ENCODE results near the gene SLC26A9.
"Not testable (repeated sequence)": the region's sequence is repeated elsewhere in the genome, so short reads cannot be mapped to it uniquely, and the experiment has no call there.

SLC26A9 gene

DNA sequence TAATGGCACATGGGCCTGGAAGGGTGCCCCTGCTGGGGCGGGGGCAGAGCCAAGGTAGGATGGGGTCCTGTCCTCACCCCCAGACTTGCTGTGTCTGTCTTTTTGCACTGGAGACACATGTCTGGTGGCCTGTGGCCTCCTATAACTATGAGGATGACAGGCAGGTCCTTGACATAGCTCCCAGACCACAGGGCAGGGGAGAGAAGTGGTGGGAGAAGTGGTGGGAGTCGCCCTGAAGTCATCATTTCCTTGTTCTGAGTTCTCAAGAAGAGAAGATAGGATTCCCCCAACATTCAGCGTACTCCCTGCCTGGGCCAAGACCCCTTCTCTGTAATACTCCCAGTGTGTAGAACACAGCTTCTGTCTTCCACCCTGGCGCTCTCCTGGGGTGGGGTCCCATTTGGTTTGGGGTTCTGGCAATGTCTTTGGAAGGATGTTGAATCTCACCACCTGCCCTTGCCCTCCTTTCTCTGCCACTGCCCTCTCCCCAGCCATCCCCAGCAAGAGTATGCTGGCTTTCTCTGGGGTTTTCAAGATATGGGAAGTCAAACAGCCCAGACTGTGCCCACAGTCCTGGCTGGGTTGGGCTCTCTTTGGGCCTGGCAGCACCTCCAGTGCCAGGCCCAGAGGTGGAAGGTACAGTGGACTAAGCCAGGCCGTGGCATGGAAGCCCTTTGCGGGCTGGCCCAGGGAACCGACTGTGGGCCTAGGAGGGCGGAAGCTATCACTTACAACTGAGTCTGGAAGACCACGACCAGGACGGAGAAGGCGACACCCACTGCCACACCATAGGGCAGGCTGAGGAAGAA is 19.4 kb downstream of the SLC26A9 start:
- no peak for DNase-seq

GRCh38 chr1:205922806-205923205 is 20.4 kb downstream of the SLC26A9 start:
- no peak for DNase-seq

DNA sequence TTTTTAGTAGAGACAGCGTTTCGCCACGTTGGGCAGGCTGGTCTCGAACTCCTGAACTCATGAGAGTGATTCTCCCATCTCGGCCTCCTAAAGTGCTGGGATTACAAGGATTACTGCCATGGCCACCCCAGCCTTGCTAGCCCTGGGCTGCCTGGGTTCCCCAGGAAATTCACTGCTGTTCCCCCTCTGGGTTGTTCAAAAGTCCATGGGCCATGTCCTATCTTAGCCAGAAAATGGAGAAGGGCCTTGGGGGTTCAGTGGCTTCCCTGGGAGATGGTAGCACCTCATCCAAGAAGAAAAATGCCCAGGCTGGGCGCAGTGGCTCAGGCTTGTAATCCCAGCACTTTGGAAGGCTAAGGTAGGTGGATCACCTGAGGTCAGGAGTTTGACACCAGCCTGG is 20.9 kb downstream of the SLC26A9 start:
- DNase-seq, result no peak

DNA sequence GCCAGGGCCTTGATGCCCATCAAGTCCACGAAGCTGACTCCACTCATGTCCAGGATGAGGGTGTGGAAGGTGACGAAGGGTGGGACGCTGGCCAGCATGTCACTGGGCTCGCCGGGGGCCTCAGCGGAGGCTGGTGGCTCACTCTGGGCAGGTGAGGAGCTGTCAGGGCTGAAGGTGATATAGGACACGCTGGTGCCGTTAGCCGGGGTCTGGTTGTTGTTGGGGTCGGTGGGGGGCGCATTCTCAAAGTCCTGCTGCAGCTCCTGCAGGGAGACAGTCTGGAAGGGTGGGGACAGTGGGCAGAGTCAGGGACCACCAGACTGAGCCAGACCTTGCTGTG is 21.7 kb downstream of the SLC26A9 start:
- DNase-seq, result no peak

DNA sequence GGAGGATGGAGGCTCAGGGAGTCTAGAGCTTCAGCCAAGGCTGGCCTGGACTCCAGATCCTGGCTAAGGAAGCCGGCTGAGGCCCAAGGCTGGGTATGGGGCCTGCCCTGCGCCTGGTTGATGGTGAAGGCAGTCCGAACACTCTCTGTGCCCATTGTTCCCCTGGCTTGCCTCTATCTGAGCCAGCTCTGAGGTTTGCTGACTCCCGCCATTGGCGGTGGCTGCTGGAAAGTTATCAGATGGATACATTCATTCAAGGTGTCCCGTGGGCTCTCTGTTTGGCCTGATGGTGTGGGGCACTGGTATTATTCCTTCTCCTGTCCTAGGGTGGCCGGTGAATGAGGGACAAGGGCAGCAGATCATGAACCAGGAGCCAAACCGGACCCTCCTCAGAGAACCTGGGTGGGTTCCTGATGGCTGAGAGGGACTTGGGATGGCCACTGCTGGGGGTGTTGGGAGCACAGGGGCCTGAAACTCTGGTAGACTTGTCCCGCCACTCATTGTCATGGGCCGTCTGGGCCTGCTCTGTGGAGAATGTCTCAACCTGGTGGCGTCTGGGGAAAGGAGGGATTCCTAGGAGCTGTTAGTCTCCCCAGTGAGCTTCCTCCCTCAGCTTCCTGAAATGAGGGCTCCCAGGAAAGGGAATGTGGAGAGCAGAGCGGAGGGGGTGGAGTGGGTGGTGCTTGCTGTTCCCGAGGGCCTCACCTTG is 22.2 kb downstream of the SLC26A9 start:
- no peak for DNase-seq

GRCh38 chr1:205920159-205920558 is 23.1 kb downstream of the SLC26A9 start:
- no peak for DNase-seq

DNA sequence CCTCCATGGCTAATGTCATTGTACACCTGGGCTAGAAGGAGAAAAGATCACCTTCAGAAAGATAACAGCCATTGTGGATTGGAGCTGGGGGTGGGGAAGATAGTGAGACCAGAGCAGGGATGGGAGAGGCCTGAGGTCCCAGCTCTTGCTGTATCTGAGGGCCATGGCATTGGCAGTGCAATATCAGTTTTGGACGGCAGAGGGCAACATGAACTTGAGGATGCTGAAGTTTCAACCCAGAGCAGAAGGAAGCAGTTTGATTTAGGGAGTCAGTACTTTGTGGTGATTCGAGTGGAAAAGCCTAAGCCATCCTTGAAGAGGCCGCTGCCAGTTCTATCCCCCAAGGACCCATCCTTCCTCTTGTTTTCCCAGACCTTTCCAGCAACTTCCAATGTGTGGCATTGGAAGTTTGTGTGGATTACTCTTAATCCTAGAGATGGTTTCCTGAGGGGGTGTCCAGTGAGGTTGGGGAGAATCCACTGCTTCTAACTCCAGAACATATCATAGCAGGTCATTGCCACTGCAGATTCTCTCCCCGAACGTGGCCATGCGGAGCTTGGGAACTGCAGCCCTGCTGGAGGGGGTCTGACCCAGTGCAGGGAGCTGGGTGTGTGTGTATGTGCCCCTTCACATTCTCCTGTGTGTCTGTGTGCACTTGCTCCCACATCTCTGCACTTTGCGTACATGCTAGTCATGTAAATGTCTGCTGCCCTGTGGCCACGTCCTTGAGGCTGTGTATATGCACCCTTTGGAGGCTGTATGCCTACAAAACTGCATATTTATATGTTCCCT is 24.1 kb downstream of the SLC26A9 start:
- peak; percentile 77 to 80 for DNase-seq

DNA sequence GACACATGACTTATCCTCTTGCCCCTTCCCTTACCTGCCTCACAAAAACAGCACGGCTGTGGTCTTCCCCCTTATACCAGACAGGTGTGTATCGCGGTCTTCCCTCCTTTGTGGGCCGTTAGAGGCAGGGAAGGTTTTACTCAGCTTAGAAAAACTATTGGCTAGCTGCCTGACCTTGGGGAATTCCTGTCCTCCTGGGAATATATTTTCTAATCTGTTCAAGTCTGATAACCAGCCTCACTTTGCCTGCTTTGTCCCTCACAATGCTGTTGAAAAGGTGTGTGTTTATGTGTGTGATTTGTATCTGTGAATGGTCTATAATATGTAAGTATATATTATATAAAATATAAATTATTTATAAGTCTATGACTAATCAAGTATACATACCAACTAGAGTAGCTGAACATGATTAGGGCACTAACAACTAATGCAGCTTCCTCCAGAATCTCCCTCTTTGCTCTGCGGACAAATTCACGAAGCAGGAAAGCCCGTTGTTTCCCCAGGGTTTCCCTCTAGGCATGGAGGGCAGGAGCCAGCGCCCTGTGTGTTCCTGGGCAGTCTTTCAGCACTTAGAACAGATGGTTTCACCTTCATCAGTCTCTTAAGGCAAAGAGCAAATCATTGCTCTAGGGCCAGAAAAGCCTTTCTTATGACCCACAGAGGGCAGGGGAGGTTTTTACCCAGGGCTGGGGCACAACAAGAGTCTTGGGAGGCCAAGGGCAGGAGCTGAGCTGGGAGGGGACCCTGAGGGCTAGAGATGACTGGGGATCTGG is 25.6 kb downstream of the SLC26A9 start:
- DNase-seq, result no peak

GRCh38 chr1:205916541-205916940 is 26.7 kb downstream of the SLC26A9 start:
- no peak for DNase-seq

DNA sequence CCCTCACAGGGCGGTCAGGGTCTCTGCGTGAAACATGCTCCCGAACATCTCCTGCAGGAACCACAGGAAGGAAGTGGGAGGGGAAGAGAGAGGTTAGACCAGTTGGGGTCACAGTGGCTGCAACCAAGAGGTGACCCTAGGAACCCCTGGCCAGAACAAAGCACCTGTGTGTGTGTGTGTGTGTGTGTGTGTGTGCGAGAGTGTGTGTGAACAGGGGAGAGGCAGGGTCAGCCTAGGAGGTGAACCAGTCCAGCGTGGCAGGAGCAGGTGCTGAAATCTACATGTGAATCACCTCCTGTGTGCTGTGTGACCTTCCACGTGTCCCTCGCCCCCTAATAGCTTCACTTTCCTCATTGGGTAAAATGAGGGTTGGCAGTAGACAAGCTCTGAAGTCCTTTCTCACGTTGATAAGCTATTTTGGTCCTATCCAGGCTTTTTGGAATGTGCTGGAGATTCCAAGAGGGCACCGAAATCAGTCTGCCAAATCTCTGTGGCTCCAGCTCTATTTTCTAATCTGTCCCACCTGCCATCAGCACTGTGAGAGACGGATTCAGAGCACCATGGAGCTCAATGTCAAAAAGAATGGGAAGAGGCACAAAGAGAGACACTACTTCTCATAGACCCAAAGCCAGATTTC is 27.8 kb downstream of the SLC26A9 start:
- no peak for DNase-seq

DNA sequence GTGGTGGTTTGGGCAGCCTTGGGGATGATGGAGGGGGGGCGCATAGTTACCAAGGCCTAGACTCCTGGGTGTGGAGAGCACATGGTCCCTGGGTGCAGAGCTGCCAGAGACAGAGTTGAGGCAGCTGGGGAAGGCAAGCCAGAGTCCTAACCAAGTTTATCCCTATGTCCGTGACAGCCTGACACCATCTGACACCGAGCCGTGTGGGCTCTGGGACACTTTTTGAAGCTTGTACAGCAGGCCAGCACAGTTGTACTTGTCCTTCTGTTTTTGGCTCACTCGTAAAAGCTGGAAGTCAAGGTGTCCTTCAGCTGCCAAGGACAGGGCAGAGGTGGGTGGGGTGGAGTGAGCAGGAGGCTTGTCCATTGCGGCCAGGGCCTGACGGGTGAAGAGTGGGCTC is 28.5 kb downstream of the SLC26A9 start:
- DNase-seq, result no peak

DNA sequence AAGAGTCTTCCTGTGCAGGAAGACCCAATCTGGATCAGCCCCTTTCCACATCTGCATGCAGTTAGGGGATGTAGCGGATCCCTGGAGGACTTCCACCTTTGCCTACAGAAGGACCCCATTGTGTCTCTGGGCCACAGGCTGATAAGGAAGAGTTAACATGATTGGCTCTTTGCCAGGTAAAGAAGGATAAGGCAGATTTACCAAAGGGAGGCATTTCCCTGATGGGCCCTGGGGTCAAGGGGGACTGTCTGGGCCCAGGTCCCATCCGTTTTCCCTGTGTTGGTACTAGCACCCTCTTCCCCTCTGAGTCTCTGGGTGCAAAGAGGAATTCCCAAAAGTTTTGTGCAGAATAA is 29.1 kb downstream of the SLC26A9 start:
- no peak for DNase-seq

DNA sequence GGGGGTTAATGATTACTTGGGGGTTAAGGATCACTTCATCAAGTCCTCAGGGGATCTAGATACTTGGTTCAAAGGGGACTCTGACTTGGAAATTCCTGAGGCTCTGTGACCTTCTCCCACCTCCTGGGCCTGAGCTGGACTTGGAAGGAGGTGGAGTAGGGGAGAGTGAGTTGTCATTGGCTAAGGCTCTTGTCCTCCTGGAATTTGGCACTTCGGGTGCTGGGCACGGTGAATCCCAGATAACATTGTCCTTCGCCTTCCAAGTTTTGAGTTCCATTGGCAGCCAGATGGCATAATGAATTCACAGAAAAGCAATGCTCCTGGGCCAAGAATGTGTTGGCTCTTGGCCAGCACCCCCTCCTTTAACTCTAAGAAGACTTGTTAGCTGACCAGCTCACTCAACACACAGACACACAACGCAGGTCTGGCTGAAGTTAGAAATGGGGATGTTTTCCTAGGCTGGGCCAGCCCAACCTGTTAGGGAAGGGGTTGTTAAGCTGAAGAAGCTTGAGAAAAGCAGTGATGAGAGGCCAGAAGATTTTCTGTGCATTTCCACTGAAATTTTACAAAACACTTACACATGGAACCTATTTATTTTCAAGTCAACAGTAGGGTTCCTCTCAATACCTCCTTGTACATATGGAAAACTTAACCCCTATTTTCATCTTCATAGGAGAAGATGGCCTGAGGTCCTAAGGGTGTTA is 29.7 kb downstream of the SLC26A9 start:
- no peak for DNase-seq

DNA sequence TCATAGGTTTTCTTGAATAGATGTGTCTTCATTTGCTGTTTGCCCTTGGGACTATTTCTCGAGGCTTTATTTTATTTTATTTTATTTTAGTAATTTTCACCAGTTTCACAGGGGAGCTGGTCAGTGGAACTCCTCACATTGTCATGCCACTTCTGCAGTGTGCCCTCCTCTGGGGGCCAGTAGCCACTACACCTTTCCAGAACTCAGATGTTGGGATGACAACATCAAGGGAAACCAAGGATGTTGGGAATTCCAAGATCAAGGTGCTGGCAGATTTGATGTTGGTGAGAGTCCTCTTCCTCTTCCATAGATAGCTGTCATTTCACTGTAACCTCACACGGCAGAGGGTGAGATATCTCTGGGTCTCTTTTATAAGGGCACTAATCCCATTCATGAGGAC is 35.5 kb downstream of the SLC26A9 start:
- no peak for DNase-seq

DNA sequence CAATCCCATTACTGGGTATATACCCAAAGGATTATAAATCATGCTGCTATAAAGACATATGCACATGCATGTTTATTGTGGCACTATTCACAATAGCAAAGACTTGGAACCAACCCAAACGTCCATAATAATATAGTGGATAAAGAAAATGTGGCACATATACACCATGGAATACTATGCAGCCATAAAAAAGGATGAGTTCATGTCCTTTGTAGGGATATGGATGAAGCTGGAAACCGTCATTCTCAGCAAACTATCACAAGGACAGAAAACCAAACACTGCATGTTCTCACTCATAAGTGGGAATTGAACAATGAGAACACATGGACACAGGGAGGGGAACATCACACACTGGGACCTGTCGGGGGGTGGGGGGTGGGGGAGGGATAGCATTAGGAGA is 38.2 kb downstream of the SLC26A9 start:
- DNase-seq, result not testable (repeated sequence)

GRCh38 chr1:205896351-205896750 is 46.9 kb downstream of the SLC26A9 start:
- DNase-seq, result no peak

- DNase-seq, result not testable (repeated sequence)
These were observed 49.1 kb downstream of the SLC26A9 start for GRCh38 chr1:205894119-205894518.

GRCh38 chr1:205892175-205892574 is 51.1 kb downstream of the SLC26A9 start:
- not testable (repeated sequence) for DNase-seq

GRCh38 chr1:205891481-205891880 is 51.8 kb downstream of the SLC26A9 start:
- DNase-seq, result not testable (repeated sequence)

DNA sequence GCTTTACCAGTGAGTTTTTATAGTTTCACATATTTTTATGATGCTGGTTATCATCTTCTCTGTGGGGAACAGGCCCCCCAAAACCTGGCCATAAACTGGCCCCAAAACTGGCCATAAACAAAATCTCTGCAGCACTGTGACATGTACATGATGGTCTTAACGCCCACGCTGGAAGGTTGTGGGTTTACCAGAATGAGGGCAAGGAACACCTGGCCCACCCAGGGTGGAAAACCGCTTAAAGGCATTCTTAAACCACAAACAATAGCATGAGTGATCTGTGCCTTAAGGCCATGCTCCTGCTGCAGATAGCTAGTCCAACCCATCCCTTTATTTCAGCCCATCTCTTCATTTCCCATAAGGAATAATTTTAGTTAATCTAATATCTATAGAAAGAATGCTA is 52.6 kb downstream of the SLC26A9 start:
- DNase-seq, result not testable (repeated sequence)

- not testable (repeated sequence) for DNase-seq
These were observed 53.5 kb downstream of the SLC26A9 start for GRCh38 chr1:205889706-205890105.

DNA sequence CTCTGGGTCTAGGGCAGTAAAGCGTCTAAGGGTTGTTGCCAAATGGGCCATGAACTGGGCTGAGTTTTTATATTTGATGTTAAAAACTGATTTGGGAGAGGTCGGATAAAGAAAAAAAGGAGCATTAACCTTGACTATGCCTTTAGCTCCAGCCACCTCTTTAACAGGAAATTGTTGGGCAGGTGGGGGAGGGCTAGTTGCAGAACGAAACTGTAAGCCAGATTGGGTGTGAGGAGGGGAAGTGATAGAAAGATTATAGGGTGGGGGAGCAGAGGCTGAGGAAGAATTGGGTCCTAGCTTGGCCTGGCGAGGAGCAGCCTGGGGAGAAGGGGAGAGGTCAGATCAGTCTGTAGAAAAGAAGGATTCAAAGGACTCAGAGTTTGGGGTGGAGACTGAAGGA is 54.2 kb downstream of the SLC26A9 start:
- DNase-seq, result not testable (repeated sequence)

All from stimulated activated CD4-positive, alpha-beta T cell treated with anti-CD3 and anti-CD28 coated beads, Interleukin-2, amount 100 ng/mL, for 24 hours (primary cell).